NB4 (cell line): Measurements from ENCODE around the gene MC2R.

Source experiments
- CTCF ChIP-seq: IDR thresholded peaks from one replicate; pipeline ENCODE4 v1.5.1; 2012; ENCODE audit warnings: low read depth, low read length
- MAX ChIP-seq: IDR thresholded peaks from 2 replicates; pipeline ENCODE4 v1.6.1; 2011; ENCODE audit warnings: low read depth, low read length

GRCh38 chr18:13894531-13894930, 20.8 kb downstream of the MC2R start:
- TF ChIP-seq CTCF: no peak
- TF ChIP-seq MAX: no peak
